GM18505 (cell line): Measurements from ENCODE around the gene BEND7.

Experiments used
- ATAC-seq: cut with Tn5 transposase; IDR thresholded peaks from one replicate; pipeline ENCODE4 v1.9.1; 2021; ENCODE audit not compliant: unreplicated experiment
- POLR2A ChIP-seq: IDR thresholded peaks from 4 replicates; pipeline ENCODE4 v1.6.1; 2011; ENCODE audit warnings: borderline replicate concordance; ENCODE audit not compliant: insufficient read depth, insufficient read length; ENCODE audit errors: extremely low read depth

Gene BEND7

DNA sequence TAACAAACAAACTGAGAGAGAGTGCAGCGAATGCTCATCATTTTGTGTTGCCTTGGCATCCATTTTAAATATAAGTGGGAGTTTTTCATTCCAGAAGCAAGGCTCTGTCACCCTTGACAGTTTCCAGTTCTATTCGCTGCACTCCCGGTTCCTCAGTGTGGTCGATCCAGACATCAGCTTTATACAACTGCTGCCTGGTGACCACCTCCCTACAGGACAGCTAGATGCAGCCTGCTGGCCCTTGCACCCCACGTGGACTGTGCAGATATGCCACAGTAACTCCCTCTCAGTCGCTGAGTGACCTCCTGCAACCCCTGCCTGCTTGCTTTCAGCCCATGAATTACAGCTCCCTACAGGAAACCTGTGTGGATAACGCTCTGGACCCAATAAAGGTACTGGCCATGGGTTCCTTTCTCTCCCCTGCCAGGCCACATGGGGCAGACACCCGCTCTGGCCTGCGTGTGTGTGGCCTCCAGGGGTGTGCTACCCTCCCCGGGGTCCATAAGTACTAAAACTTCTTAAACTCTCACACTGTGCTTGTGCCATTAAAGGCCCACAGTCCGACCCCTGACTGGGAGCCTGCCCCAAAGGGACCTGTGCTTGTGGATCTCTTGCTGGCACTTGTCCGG is 23.6 kb downstream of the BEND7 start:
- no peak for ATAC-seq
- no peak for TF ChIP-seq POLR2A

DNA sequence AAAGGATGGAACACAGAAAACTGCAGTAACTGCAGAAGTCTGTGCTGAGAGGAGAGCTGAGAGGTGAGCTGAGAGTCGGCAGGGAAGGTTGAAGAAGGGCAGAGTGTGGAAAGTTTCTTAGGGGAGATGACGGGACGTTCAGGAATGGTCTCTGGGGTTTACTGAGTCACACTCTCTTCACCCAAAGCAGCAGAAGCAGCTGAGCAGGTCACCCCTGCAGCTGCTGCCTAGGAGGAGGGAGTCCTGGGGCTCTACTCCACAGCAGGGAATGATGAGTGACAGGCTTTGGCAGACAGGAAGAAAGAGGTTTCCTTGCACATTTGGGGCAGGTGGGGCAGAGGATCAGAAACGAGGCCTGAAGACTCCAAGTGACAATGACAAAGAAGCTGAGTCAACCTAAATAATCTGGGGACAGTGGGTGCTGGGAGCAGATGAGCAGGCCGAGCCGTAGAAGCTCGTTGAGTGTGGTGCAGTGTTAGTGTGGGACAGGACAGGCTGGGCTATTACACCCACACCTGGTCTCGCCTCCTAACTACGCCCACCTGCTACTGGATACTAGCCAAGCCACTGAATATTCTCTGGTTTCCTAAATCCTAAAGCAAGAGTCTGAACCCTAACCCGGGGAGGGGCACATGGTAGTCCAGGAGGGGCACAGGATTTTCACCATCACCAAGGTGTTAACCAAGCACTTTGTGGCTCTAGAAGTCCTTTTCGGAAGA is 24.9 kb downstream of the BEND7 start:
- no peak for ATAC-seq
- no peak for TF ChIP-seq POLR2A

DNA sequence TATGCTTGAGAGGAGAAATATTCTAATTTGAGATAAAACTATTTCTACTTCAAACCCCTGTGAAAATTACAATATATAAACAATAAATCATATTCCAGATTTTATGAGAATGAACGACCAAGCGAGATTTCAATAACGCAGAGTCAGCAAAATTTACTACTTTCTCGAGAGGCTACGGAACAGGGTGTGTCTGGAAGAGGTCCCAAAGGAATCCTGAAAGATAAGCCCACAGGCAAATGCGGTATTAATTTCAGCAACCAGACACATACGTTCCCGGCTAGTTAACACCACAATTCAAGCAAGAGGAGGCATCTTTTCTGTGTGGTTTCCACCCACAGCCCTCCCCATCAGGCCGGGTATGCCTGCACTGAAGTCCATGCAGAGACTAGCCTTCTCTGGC is 26.4 kb downstream of the BEND7 start:
- ATAC-seq: no peak
- TF ChIP-seq POLR2A: no peak

DNA sequence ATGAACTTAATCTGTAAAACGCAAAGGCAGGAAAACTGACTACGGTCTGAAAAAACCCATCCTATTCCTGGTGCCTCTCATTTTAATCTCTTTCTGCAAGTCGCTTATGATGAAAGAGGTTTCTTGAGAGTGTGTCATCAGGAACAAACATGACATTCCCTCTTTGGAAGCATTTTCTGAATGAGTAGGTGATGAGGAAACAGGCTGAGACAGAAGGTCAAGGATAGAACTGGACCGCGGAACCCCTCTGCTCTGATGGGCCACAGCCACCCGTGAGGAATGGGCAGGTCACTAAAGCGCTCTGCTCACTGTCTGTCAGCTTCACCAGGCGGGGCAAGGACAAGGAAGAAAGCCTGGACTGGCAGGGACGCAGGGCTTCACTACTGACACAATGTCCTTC is 28.6 kb downstream of the BEND7 start:
- ATAC-seq: no peak
- TF ChIP-seq POLR2A: no peak

DNA sequence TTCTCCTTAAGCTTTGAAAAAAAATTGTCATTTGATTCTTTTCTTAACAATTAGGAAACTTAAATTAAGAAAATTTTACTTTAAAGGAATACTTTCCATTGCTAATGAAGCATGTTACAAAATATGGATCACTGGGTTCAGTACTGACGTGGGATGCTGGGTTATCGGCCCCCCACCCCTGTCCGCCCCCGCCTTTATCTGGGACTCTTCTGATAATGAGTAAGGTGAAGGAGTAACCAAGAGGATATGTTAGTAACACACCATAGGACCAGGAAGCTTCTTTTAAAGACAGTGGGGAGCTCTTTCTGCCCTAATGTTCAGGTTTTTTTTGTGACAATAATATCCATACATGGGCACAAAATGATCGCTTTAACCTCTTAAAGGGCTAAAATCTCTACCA is 29.7 kb downstream of the BEND7 start:
- ATAC-seq: no peak
- TF ChIP-seq POLR2A: no peak

DNA sequence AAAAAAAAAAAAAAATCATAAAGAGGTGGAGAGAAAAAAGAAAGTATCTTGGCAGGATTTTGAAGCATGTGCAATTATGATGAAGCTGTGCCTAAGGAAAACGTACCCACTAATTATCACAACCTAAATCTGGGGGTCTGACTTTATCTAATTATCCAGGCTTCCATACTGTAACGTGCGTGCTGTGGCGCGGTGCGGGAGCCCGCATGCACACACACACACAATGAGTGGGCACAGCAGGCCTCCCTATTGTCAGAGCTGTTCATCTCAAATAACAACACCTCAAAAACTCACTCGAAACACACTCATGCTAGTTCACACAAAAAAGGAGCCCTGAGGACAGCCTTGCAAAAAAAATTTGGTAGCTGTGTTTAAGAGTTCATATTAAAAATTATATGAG is 31.9 kb downstream of the BEND7 start:
- no peak for ATAC-seq
- TF ChIP-seq POLR2A: no peak

DNA sequence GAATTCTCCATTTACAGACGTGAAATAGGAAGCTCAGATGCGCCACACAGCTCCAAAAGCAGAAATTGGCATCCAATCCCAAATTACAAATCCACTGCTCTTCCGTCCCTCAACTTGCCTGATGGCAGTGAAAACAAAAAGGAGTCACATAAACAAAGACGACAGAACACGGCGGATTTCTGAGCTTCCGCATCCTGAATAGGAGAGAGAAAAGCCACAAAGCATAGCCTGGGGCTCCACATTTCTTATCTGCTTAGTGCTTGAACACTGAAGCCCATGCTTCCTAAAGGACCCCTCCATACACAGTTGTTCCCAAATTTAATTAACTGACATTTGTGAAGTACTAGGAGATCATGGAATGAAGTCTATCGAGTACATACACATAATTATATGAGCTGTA is 32.6 kb downstream of the BEND7 start:
- TF ChIP-seq POLR2A: no peak

DNA sequence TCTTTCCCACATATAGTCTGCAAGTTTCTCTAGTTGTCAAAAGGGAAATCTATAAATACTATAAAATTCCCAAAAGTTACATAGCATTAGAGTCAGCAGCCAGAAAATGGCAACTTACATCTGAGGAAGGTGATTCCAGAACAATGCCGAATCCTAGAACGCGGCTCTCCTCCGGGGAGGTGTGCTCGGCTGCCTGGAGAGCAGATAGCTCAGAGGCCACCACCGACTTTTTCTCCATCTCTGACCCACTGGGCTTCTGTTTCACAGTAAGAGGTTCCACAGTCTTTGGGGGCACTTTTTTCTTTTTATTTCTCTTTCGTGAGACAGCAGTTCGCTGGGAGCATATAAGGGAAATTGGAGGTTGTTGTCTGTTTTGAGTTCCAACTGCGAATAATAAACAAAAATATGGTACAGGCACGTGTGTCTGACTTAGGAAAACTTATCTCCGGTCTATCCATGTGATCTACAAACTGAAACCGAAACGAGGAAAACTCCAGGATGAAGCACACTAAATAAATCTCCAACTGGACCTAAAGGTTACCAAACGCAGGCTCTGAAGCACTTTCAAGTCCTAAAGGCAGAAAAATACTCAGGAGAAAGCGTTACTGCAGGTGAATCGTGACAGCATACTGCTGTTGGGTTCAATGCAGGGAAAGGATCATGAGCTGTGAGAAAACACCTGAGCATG is 36.2 kb downstream of the BEND7 start:
- ATAC-seq: no peak

More for the DNA sequence above, 32.6 kb downstream of the BEND7 start:
- no peak for ATAC-seq

DNA sequence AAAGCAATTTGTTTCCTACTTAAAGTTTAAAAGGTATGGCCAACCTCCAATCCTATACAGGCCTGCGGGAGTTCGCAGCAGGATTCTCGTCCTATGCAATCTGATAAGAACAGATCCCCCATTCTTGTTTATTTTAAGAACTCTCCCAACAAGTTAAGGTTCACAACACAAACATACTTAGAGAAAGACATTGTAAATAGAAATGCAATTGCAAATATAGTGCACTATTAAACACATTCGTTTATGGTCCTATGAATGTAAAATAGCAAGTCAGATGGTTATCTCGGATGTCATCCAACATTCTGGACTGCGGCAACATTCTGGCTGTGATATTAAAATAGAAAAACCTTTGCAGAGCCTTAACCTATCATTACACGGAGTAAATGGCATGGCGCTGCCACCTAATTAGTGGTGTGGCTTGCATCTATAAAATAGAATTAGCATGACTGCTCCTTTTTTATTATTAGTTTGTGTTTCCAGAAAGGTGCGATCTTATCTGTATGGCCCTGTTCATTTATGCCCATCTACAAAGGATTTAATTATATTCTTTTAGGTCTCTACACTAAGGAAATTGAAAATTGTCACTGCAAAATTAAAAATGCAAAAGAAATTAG is 37.0 kb downstream of the BEND7 start:
- TF ChIP-seq POLR2A: no peak
- no peak for ATAC-seq

More for the DNA sequence above, 36.2 kb downstream of the BEND7 start:
- TF ChIP-seq POLR2A: no peak

DNA sequence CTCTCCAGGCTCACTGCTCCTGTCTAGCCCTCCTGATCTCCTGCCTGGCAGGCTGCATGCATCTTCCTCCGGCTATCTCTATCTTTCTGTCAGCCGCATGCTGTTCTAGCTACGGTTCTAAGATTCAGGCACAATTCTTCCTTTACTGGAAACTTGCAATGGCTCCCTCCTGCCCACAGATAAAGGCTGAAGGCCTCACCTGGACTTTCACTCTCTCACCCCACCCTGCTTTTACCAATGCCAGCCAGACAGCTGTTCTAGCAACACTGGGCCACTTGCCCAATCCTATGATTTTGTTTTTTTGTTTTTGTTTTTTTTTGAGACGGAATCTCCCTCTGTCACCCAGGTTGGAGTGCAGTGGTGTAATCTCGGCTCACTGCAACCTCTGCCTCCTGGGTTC is 38.3 kb downstream of the BEND7 start:
- no peak for TF ChIP-seq POLR2A
- ATAC-seq: no peak

DNA sequence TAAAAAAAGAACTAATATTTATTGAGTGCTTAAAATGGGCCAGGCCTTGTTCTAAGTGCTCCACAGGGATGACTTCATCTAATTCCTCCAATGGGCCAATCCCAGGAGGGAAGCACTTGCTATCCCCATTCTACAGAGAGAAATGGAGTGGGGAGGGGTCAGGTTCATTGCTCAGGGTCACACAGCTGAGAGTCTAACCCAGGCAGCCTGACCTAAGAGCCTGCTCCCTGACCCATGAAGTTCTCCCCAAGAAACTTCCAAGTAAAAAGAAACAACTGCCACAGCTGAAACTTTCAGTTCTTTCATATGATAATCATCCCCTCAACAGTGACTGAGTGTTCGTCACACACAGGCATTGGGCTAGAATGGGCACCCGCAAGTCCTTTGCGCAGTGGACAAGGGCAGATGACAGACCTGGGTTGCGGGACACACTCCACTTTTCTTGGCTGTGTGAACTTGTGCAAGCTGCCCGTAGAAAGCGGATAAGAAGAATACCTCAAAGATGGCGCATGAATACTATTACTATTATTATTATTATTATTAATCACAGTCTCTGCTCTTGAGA is 39.7 kb downstream of the BEND7 start:
- no peak for ATAC-seq
- TF ChIP-seq POLR2A: no peak

DNA sequence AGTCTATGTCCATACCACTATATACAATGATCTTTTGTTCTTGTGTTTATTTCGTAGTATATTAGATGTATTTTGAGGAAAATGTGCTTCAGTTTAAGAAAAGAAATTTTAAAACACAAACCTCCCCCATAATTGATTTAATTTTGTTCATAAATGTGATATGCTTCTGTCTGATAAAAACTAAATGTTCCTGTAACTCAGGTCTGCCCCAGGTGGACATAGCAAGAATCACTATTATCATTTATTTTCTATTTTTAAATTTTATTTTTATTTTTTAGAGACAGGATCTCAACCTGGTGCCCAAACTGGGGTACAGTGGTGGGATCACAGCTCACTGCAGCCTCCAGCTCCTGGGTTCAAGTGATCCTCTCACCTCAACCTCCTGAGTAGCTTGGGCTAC is 43.2 kb downstream of the BEND7 start:
- no peak for TF ChIP-seq POLR2A
- no peak for ATAC-seq

DNA sequence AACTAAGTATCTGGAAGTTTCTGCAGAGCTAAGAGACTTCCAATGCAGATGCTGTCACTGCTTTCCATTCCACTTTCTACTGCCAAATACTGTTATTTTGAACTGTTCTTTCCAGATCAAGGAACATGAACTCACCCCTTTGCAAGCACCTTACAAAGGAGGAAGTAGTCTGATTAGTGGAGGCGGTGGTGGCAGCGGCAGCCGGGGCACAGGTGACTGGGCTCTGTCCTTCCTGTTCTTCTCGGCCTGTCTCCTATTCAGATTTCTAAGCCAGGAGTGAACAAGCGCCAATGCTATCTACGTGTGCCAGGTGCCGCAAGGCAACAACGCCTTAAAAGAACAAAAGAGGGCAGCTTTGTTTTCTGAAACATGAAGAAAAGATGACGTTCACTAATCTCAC is 44.9 kb downstream of the BEND7 start:
- TF ChIP-seq POLR2A: no peak
- no peak for ATAC-seq
